ENCODE results near the gene UGT3A2. TPM values are rescaled to one million over a fixed set of nuclear protein-coding genes. Genes with fewer than 3 reads are reported as not detected.
"Not testable (repeated sequence)": the region's sequence is repeated elsewhere in the genome, so short reads cannot be mapped to it uniquely, and the experiment has no call there.

The UGT3A2 gene
- total and polyA plus RNA-seq, 2 donors (not counting 1 experiment from before 2014, with no cell fraction given): not detected

DNA sequence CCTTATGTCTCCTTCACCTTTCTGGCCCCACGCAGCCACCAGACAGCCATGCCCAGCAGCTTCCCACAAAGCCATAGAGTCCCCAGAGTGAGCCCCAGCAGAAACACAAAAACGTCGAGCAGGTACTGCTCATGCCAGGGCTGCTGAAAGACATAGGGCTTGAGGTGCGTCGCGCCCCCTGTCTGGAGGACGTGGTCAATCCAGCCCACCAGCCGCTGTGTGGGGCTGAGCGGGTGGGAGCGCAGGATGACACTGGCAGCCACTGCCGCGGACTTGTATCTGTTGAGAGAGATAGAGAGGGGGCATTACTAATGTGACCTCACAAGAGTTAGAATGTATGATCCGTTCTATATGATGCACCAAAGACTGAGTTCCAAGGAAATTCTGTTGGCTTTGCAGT is 31.0 kb downstream of the UGT3A2 start:
- no peak overlapping the region for H3K9ac ChIP-seq (ENCODE audit: low read length)
- ChIA-PET CTCF (no interaction called here), POLR2A (no interaction called here)
- H3K27me3 Mint-ChIP-seq: no peaks in the 10 kb centered on the region
- no peaks in the 10 kb centered on the region for H3K9me3 ChIP-seq (ENCODE audit: control extremely low read depth in 1 of 3, control insufficient read depth in 2 of 3, insufficient read depth in 1 of 3, low read length in 2 of 3)
- H3K27me3 ChIP-seq (replicated peaks in 1 of 4; ENCODE audit: control extremely low read depth in 1 of 4, control insufficient read depth in 3 of 4, insufficient read depth in 4 of 4, low read length in 3 of 4): no peaks in the 10 kb centered on the region
- no peak overlapping the region for H3K4me2 ChIP-seq (replicated peaks; ENCODE audit: low read depth, low read length, poor library complexity, severe bottlenecking)
- H3K4me3 ChIP-seq (ENCODE audit: control extremely low read depth in 1 of 5, extremely low read depth in 1 of 5, insufficient read depth in 1 of 5, low read depth in 2 of 5, low read length in 4 of 5): no peak overlapping the region
- H3K4me3 Mint-ChIP-seq: no peak overlapping the region
- H3K4me1 Mint-ChIP-seq: no peaks in the 10 kb centered on the region
- H3K27ac ChIP-seq (ENCODE audit: low read length in 2 of 2): no peak overlapping the region
- H4K20me1 ChIP-seq (ENCODE audit: control insufficient read depth, insufficient read depth, low read length, poor library complexity, severe bottlenecking): no peaks in the 10 kb centered on the region
- H3K36me3 ChIP-seq (replicated peaks in 1 of 2; ENCODE audit: control extremely low read depth in 1 of 2, control insufficient read depth in 1 of 2, extremely low read depth in 1 of 2, insufficient read depth in 2 of 2, low read length in 1 of 2): no peaks in the 10 kb centered on the region
- no peaks in the 10 kb centered on the region for H3K79me2 ChIP-seq (ENCODE audit: control insufficient read depth, insufficient read depth, low read length)
- H2AFZ ChIP-seq (ENCODE audit: insufficient read depth, low read depth, low read length, poor library complexity, severe bottlenecking): no peak overlapping the region
- 93% methylated on average over 12 of the region's 13 CpGs for WGBS (ENCODE audit: insufficient coverage)
- TF ChIP-seq, protein P1, sequence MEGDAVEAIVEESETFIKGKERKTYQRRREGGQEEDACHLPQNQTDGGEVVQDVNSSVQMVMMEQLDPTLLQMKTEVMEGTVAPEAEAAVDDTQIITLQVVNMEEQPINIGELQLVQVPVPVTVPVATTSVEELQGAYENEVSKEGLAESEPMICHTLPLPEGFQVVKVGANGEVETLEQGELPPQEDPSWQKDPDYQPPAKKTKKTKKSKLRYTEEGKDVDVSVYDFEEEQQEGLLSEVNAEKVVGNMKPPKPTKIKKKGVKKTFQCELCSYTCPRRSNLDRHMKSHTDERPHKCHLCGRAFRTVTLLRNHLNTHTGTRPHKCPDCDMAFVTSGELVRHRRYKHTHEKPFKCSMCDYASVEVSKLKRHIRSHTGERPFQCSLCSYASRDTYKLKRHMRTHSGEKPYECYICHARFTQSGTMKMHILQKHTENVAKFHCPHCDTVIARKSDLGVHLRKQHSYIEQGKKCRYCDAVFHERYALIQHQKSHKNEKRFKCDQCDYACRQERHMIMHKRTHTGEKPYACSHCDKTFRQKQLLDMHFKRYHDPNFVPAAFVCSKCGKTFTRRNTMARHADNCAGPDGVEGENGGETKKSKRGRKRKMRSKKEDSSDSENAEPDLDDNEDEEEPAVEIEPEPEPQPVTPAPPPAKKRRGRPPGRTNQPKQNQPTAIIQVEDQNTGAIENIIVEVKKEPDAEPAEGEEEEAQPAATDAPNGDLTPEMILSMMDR (IDR thresholded peaks at IDR 0.05): no peak
- TF ChIP-seq EZH2 (IDR thresholded peaks at IDR 0.05; ENCODE audit: borderline replicate concordance, insufficient read depth, low read depth, low read length, poor library complexity, severe bottlenecking): no peak
- H3K27ac Mint-ChIP-seq: no peak overlapping the region
- no peaks in the 10 kb centered on the region for H3K4me1 ChIP-seq (ENCODE audit: control insufficient read depth in 2 of 2, insufficient read depth in 2 of 2, low read length in 2 of 2)
- intact Hi-C loops (cut with micrococcal nuclease): no loop called here
- no peaks in the 10 kb centered on the region for H3K9me3 Mint-ChIP-seq (ENCODE audit: insufficient read depth)
- DNase-seq (no peak), ATAC-seq (ENCODE audit: low read depth) (no peak)

DNA sequence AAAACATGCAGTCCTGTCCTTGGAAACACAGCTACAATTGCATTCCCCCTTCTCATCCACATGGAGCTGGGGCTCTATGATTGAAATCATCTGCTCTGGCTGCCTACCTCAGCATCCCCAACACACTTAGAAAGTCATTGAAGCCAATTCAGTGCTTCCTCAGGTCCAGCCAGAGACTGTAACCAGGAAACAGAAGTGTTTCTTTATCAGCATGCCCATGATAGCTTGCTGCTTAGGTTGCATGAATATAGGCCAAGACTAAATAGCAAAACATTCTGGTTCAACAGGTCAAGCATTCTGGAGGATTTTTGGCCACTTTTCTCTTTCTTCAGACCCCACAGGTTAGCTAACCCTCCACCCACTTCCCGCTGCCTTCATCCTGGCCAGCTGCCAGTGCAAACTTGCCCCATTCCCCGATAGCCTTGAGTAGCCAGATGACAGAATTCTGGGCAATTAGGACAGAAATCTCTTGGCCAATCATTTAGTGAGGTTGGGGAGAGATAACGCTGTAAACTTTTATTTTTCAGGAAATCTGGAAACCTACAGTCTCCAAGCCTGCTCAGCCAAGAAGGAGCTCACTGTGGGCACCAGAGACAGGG is 32.0 kb downstream of the UGT3A2 start:
- H3K9me3 Mint-ChIP-seq (ENCODE audit: insufficient read depth); H2AFZ ChIP-seq (ENCODE audit: insufficient read depth, low read depth, low read length, poor library complexity, severe bottlenecking); H3K36me3 ChIP-seq (replicated peaks in 1 of 2; ENCODE audit: control extremely low read depth in 1 of 2, control insufficient read depth in 1 of 2, extremely low read depth in 1 of 2, insufficient read depth in 2 of 2, low read length in 1 of 2); H3K9ac ChIP-seq (ENCODE audit: low read length); H3K4me2 ChIP-seq (replicated peaks; ENCODE audit: low read depth, low read length, poor library complexity, severe bottlenecking); ATAC-seq (ENCODE audit: low read depth); H3K4me1 Mint-ChIP-seq; H3K27ac Mint-ChIP-seq; H4K20me1 ChIP-seq (ENCODE audit: control insufficient read depth, insufficient read depth, low read length, poor library complexity, severe bottlenecking); H3K4me3 ChIP-seq (ENCODE audit: control extremely low read depth in 1 of 5, extremely low read depth in 1 of 5, insufficient read depth in 1 of 5, low read depth in 2 of 5, low read length in 4 of 5); H3K27me3 Mint-ChIP-seq; H3K4me1 ChIP-seq (ENCODE audit: control insufficient read depth in 2 of 2, insufficient read depth in 2 of 2, low read length in 2 of 2); H3K27me3 ChIP-seq (replicated peaks in 1 of 4; ENCODE audit: control extremely low read depth in 1 of 4, control insufficient read depth in 3 of 4, insufficient read depth in 4 of 4, low read length in 3 of 4); CTCF ChIA-PET; intact Hi-C loops (cut with micrococcal nuclease); H3K27ac ChIP-seq (ENCODE audit: low read length in 2 of 2); H3K4me3 Mint-ChIP-seq; POLR2A ChIA-PET; H3K79me2 ChIP-seq (ENCODE audit: control insufficient read depth, insufficient read depth, low read length); DNase-seq; H3K9me3 ChIP-seq (ENCODE audit: control extremely low read depth in 1 of 3, control insufficient read depth in 2 of 3, insufficient read depth in 1 of 3, low read length in 2 of 3): not testable (repeated sequence)
- WGBS (ENCODE audit: insufficient coverage): 90% methylated on average over 2 of the region's 3 CpGs

Measured in B cell (primary cell).